Measurements from ENCODE around the gene UBAC2.

UBAC2 gene

GRCh38 chr13:99344610-99345208 is 144.1 kb downstream of the UBAC2 start:
- TF ChIP-seq ZFX (IDR thresholded peaks at IDR 0.05) (no peak), CTCF (conservative IDR thresholded peaks at IDR 0.05) (no peak)
- no peak overlapping the region for H3K27ac ChIP-seq

- no peak for TF ChIP-seq CTCF (conservative IDR thresholded peaks at IDR 0.05)
- no peak for TF ChIP-seq ZFX (IDR thresholded peaks at IDR 0.05)
- H3K27ac ChIP-seq = no peak overlapping the region
Measured at GRCh38 chr13:99345345-99345744, 144.7 kb downstream of the UBAC2 start.

- TF ChIP-seq ZFX (IDR thresholded peaks at IDR 0.05) = no peak
- no peak for TF ChIP-seq CTCF (conservative IDR thresholded peaks at IDR 0.05)
- H3K27ac ChIP-seq = no peak overlapping the region
Measured at GRCh38 chr13:99346335-99347042, 145.8 kb downstream of the UBAC2 start.

GRCh38 chr13:99347335-99347878 is 146.8 kb downstream of the UBAC2 start:
- no peak overlapping the region for H3K27ac ChIP-seq
- TF ChIP-seq CTCF (conservative IDR thresholded peaks at IDR 0.05) (no peak), ZFX (IDR thresholded peaks at IDR 0.05) (no peak)

GRCh38 chr13:99347911-99348451 is 147.3 kb downstream of the UBAC2 start:
- H3K27ac ChIP-seq = no peak overlapping the region
- no peak for TF ChIP-seq CTCF (conservative IDR thresholded peaks at IDR 0.05)
- TF ChIP-seq ZFX (IDR thresholded peaks at IDR 0.05) = no peak

- H3K27ac ChIP-seq = no peak overlapping the region
- TF ChIP-seq CTCF (conservative IDR thresholded peaks at IDR 0.05) (no peak), ZFX (IDR thresholded peaks at IDR 0.05) (no peak)
Measured at GRCh38 chr13:99350191-99350590, 149.5 kb downstream of the UBAC2 start.

- TF ChIP-seq ZFX (IDR thresholded peaks at IDR 0.05) = no peak
- TF ChIP-seq CTCF (conservative IDR thresholded peaks at IDR 0.05) = no peak
Measured at GRCh38 chr13:99351772-99352171, 151.1 kb downstream of the UBAC2 start.

More at GRCh38 chr13:99351772-99352171, 151.1 kb downstream of the UBAC2 start:
- no peak overlapping the region for H3K27ac ChIP-seq
